BE2C (cell line): ENCODE results near the gene EID2.

ENCODE experiments used
- DNase-seq: peaks from one replicate; pipeline ENCODE4 v3.0.0-alpha.2; 2020
- H3K27me3 ChIP-seq: fragments of 250-450 bp; sonication (Bioruptor Pico); 2 replicates; pipeline ENCODE4 v1.5.1; 2020; ENCODE audit warnings: mild to moderate bottlenecking
- H3K36me3 ChIP-seq: fragments of 250-450 bp; sonication (Bioruptor Pico); 2 replicates; pipeline ENCODE4 v1.5.1; 2020; ENCODE audit warnings: mild to moderate bottlenecking
- H3K4me1 ChIP-seq: fragments of 250-450 bp; sonication (Bioruptor Pico); 2 replicates; pipeline ENCODE4 v1.5.1; 2020
- H3K4me3 ChIP-seq: 2 replicates; pipeline ENCODE4 v1.5.1; 2011; ENCODE audit warnings: low read depth, low read length
- H3K9me3 ChIP-seq: fragments of 250-450 bp; sonication (Bioruptor Pico); 2 replicates; pipeline ENCODE4 v1.5.1; 2020
- CTCF ChIP-seq: IDR thresholded peaks from 2 replicates; pipeline ENCODE4 v1.5.1; 2012; ENCODE audit warnings: mild to moderate bottlenecking, low read depth, low read length

The EID2 gene

GRCh38 chr19:39489756-39490155, 50.2 kb downstream of the EID2 start:
- Histone ChIP-seq H3K9me3 (no peaks in the 10 kb centered on the region), H3K36me3 (peaks cover 61% of the 10 kb centered on the region), H3K27me3 (no peaks in the 10 kb centered on the region), H3K4me3 (no peak overlapping the region), H3K4me1 (no peaks in the 10 kb centered on the region)
- no peak for TF ChIP-seq CTCF
- no peak for DNase-seq
